ENCODE measurements around the gene ZBTB32. TPM values are rescaled to one million over a fixed set of nuclear protein-coding genes. Genes with fewer than 3 reads are reported as not detected.

ZBTB32 gene
- total and polyA plus RNA-seq, 8 donors = 0.15 to 0.94 (median 0.39) TPM

- H3K36me3 ChIP-seq = peaks cover 0 to 77% of the 10 kb centered on the region in 2 donors
- no peak overlapping the region for H3K4me3 ChIP-seq
- H3K4me1 ChIP-seq = no peaks in the 10 kb centered on the region
- H3K9me3 ChIP-seq = no peaks in the 10 kb centered on the region
- H3K27ac ChIP-seq = no peak overlapping the region
- no peak for TF ChIP-seq CTCF (IDR thresholded peaks at IDR 0.05)
- intact Hi-C loops (cut with DNase I) = no loop called here
- no peaks in the 10 kb centered on the region for H3K27me3 ChIP-seq
- DNase-seq (no peak), ATAC-seq (no peak)
Measured at GRCh38 chr19:35661995-35662340, 42.4 kb upstream of the ZBTB32 start.

DNA sequence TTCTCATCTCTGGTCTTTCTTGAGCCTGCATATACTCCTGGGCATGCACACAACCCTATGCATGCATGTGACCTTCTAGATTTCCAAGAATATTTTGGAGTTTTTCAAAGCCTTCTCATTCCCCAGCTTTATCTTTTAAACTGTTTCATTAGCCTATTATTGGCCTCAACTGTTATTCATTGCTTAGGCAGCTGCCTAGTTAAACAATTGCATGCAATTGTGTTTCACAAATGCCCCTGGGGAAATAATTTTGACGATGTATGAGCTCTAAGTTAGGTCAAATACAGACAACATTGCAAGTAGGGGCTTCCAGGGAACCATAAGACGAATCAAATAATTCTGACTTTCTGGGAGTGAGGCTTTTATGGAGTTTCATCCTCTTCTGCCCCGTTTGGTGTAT lies 40.4 kb upstream of the ZBTB32 start:
- H3K36me3 ChIP-seq = peaks cover 0 to 57% of the 10 kb centered on the region in 2 donors
- DNase-seq = no peak
- no peak for TF ChIP-seq CTCF (IDR thresholded peaks at IDR 0.05)
- no peaks in the 10 kb centered on the region for H3K4me1 ChIP-seq
- no peak for ATAC-seq
- H3K9me3 ChIP-seq = no peaks in the 10 kb centered on the region
- no peak overlapping the region for H3K27ac ChIP-seq
- no peak overlapping the region for H3K4me3 ChIP-seq
- intact Hi-C loops (cut with DNase I) = no loop called here
- H3K27me3 ChIP-seq = no peaks in the 10 kb centered on the region

DNA sequence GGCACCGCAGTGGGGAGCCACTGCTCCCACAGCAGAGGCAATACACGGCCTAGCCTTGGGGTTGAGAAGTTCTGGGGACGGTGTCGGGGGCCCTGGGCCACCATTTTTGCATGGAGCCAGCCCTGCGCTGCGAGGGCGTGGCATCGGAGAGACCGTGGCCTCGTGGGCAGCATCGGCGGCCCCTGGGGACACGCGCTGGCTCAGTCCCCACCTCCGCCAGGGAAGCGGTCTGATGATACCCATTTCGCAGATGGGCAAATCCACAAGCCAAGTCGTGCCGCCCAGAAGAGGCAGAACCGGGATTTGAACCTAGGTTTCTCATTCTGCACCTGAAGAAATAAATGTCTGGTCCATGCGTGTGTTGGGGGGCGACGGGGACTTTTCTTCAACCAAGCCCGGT lies 39.2 kb upstream of the ZBTB32 start:
- TF ChIP-seq CTCF (IDR thresholded peaks at IDR 0.05) = no peak
- Histone ChIP-seq H3K4me1 (no peaks in the 10 kb centered on the region), H3K27ac (no peak overlapping the region), H3K4me3 (no peak overlapping the region), H3K36me3 (peaks cover 0 to 46% of the 10 kb centered on the region in 2 donors), H3K27me3 (peaks cover 0 to 5% of the 10 kb centered on the region in 2 donors), H3K9me3 (no peaks in the 10 kb centered on the region)
- no peak for ATAC-seq
- intact Hi-C loops (cut with DNase I) = no loop called here
- peak in 1 of 4 donors; percentile 61 for DNase-seq

GRCh38 chr19:35665604-35666003 lies 38.8 kb upstream of the ZBTB32 start:
- Histone ChIP-seq H3K4me1 (no peaks in the 10 kb centered on the region), H3K36me3 (peaks cover 0 to 41% of the 10 kb centered on the region in 2 donors), H3K27ac (no peak overlapping the region), H3K9me3 (no peaks in the 10 kb centered on the region), H3K4me3 (no peak overlapping the region), H3K27me3 (peaks cover 0 to 5% of the 10 kb centered on the region in 2 donors)
- DNase-seq = peak in 1 of 4 donors; percentile 51
- ATAC-seq = no peak
- intact Hi-C loops (cut with DNase I) = no loop called here
- TF ChIP-seq CTCF (IDR thresholded peaks at IDR 0.05) = no peak

- DNase-seq (peak in 1 of 4 donors; percentile 56), ATAC-seq (no peak)
- no peaks in the 10 kb centered on the region for H3K4me1 ChIP-seq
- no peaks in the 10 kb centered on the region for H3K9me3 ChIP-seq
- peaks cover 0 to 33% of the 10 kb centered on the region in 2 donors for H3K36me3 ChIP-seq
- peaks cover 0 to 5% of the 10 kb centered on the region in 2 donors for H3K27me3 ChIP-seq
- intact Hi-C loops (cut with DNase I) = no loop called here
- TF ChIP-seq CTCF (IDR thresholded peaks at IDR 0.05) = no peak
- no peak within 1 kb of the TSS for H3K4me3 ChIP-seq
- H3K27ac ChIP-seq = no peak within 1 kb of the TSS
Measured at GRCh38 chr19:35666251-35666913, 38.0 kb upstream of the ZBTB32 start, which contains the start of gene UPK1A. Gene UPK1A (plus strand): TSS chr19:35666517. CDS start chr19:35666813, 296 bp downstream.
